CD4-positive, alpha-beta T cell treated with Interleukin-10 for 1 hour (primary cell): Measurements from ENCODE around the gene NOS1.

Experiments
- DNase-seq: peaks from one replicate; pipeline ENCODE4 v3.0.0-alpha.2; 2020

Gene NOS1

DNA sequence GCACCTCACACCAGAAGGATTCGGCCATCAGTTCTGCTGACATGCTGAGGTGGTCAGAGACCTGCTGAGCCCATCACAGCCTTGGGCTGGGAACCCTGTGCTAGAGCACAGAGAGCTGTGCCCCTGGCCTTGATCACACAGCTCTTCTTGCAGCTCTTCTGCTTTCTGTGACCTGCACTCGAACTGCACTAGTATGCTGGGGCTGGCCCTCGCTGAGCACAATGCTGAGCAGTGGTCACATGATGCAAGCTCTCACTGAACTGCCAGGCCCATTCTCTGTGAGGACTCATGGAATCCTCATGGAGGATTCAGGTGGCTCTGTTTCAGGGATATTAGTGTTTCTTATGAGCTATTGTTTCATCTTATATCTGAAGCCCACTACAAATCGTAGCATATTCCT lies 193.7 kb downstream of the NOS1 start:
- no peak for DNase-seq

DNA sequence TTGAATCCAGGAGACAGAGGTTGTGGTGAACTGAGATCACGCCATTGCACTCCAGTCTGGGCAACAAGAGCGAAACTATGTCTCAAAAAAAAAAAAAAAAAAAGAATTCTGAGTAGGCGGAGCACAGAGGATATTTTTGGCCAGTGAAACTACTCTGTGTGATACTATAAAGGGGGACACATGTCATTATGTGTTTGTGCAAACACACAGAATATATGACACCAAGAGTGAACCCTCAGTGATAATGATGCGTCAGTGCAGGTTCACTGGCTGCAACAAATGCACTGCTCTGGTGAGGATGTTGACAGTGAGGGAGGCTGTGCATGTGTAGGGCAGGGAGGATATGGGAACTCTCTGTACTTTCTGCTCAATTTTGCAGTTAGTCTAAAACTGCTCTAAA lies 195.3 kb downstream of the NOS1 start:
- no peak for DNase-seq

DNA sequence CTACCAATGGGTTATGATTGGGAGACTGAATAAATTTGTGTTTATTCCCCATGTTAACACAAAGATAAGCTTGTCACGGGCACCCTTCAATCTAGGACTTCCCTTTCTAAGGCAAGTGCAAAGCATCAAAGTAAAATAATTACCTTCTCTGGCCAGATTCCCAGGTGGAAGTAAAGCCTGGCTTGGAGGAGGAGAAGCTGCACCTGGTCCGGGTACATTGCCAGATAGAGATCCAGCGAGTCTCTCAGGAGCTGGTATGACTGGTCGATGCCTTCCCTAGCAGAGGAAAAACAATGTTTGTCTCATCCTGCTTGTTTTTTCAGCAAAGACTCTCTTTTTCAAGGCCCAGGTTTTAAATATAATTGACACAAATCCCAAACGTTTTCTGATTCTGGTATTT lies 196.1 kb downstream of the NOS1 start:
- no peak for DNase-seq

DNA sequence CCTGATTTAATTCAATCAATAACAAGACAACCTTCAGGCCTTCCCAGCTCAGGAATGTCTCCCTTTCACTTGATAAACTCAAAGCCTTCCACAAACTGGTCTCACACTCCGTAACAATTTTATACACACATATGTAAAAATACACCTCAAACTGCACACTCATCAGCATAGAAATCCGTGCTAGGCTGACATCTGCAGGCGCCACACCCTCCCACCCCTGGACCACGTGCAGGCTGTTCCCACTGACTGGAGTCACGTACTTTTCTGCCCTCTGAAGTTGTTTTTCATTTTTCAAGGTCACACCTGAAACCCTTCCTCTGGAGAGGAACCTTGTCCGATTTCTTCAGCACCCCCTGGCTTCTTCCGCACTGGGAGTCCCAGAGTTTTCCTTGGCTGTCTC lies 198.8 kb downstream of the NOS1 start:
- DNase-seq, result no peak

GRCh38 chr12:117162167-117162539 lies 199.3 kb downstream of the NOS1 start:
- DNase-seq, result no peak

GRCh38 chr12:117161460-117162166 lies 199.8 kb downstream of the NOS1 start:
- DNase-seq, result no peak

GRCh38 chr12:117159674-117160073 lies 201.8 kb downstream of the NOS1 start:
- no peak for DNase-seq

DNA sequence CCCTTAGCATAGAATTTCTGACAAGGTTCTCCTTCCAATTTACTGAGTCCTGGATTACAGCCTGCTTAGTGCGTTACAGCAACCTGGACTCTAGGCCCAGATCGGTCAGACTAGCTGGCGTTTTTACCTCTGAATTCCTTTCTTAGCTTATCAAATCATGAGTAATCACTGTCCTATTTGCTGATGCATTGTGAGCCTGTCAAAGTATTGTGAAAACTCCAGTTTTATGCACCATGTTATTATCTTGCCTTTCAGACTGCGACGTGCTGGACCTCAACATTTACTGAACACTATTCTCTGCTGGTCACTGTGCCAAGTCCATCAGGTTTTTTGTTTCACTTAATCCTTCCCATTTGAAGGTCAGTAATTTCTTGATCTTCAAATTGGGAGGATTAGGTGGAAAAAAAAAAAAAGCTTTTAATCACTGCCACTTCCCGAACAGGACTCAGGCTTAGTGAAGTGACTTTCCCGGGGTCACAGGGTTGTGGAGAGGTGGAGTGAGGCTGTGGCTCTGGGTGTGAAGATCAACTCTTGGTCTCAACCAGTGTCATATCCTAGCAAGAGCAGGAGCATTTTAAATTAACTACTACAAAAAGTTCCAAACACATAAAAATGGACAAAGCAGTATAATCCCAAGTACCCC lies 202.4 kb downstream of the NOS1 start:
- DNase-seq, result no peak
